SK-N-SH (cell line): ENCODE measurements around the gene DQX1. TPM values are rescaled to one million over a fixed set of nuclear protein-coding genes. Genes with fewer than 3 reads are reported as not detected.

Experiments used
- CTCF ChIA-PET: fragments of 300-600, 350-600 bp; formaldehyde crosslinking; extraction: SDS; loops from one replicate; lab custom pipeline; 2021; lab: Yijun Ruan, JAX
- POLR2A ChIA-PET: fragments of 350-600 bp; sonication (Branson Sonifier 250); formaldehyde crosslinking; extraction: SDS; loops from one replicate; lab custom pipeline; 2020; ENCODE audit warnings: antibody characterized with exemption, inconsistent platforms; lab: Yijun Ruan, JAX
- DNase-seq: peaks from one replicate; pipeline ENCODE4 v3.0.0; 2012
- H2AFZ ChIP-seq: fragments of 200-600 bp; sonication (generic); 2 replicates; pipeline ENCODE4 v1.8.1; 2016; ENCODE audit warnings: antibody characterized with exemption, mild to moderate bottlenecking, low read depth
- H3F3A ChIP-seq: fragments of 200-600 bp; sonication (generic); replicated peaks from 2 replicates; pipeline ENCODE3; 2016; ENCODE audit warnings: antibody characterized with exemption, mild to moderate bottlenecking; ENCODE audit not compliant: insufficient read depth
- H3K27ac ChIP-seq, 2 experiments: fragments of 200-500 bp in 1 of 2; fragments of 200-600 bp in 1 of 2; sonication (Bioruptor generic) in 1 of 2; sonication (generic), shearing (Covaris generic) in 1 of 2; 2 replicates each; pipeline versions ENCODE4 v1.5.1 to v1.6.1; 2014 to 2016; ENCODE audit warnings: low read depth in 2 of 2, inconsistent platforms in 1 of 2, low read length in 1 of 2, mild to moderate bottlenecking in 1 of 2, mixed read lengths in 1 of 2
- H3K27me3 ChIP-seq: fragments of 200-600 bp; sonication (generic), shearing (Covaris generic); 2 replicates; pipeline ENCODE4 v1.6.1; 2016; ENCODE audit warnings: mixed run types; ENCODE audit not compliant: insufficient read depth
- H3K36me3 ChIP-seq, 2 experiments: fragments of 200-500 bp in 1 of 2; fragments of 200-600 bp in 1 of 2; sonication (Bioruptor generic) in 1 of 2; sonication (generic) in 1 of 2; replicated peaks in 1 of 2; 2 replicates each; pipeline versions ENCODE3 to v1.5.1; 2014 to 2016; ENCODE audit warnings: low read length in 1 of 2, mild to moderate bottlenecking in 1 of 2; ENCODE audit not compliant: insufficient read depth in 2 of 2, control insufficient read depth in 1 of 2
- H3K4me1 ChIP-seq, 2 experiments: fragments of 200-500 bp in 1 of 2; fragments of 200-600 bp in 1 of 2; sonication (Bioruptor generic) in 1 of 2; sonication (generic), shearing (Covaris generic) in 1 of 2; 2 replicates each; pipeline versions ENCODE4 v1.5.1 to v1.6.1; 2014 to 2016; ENCODE audit warnings: low read depth in 1 of 2, low read length in 1 of 2, mixed run types in 1 of 2; ENCODE audit not compliant: insufficient read depth in 2 of 2, control insufficient read depth in 1 of 2
- H3K4me2 ChIP-seq: fragments of 200-600 bp; sonication (generic), shearing (Covaris generic); 2 replicates; pipeline ENCODE4 v1.6.1; 2017; ENCODE audit warnings: mixed run types
- H3K4me3 ChIP-seq, 2 experiments: fragments of 200-500 bp in 1 of 2; fragments of 200-600 bp in 1 of 2; sonication (Bioruptor generic) in 1 of 2; sonication (generic), shearing (Covaris generic) in 1 of 2; 2 replicates each; pipeline versions ENCODE4 v1.5.1 to v1.8.1; 2014 to 2016; ENCODE audit warnings: low read depth in 2 of 2, inconsistent platforms in 1 of 2, low read length in 1 of 2, mild to moderate bottlenecking in 1 of 2, mixed read lengths in 1 of 2, moderate library complexity in 1 of 2
- H3K79me2 ChIP-seq: fragments of 200-600 bp; sonication (generic); 2 replicates; pipeline ENCODE4 v1.8.1; 2017; ENCODE audit warnings: mild to moderate bottlenecking; ENCODE audit not compliant: insufficient read depth
- H3K9ac ChIP-seq: fragments of 200-600 bp; sonication (generic); 2 replicates; pipeline ENCODE4 v1.6.1; 2017; ENCODE audit warnings: mixed run types
- H3K9me2 ChIP-seq: fragments of 200-600 bp; sonication (generic); 2 replicates; pipeline ENCODE4 v1.6.1; 2017; ENCODE audit warnings: mixed run types
- H3K9me3 ChIP-seq: fragments of 200-600 bp; sonication (generic); 2 replicates; pipeline ENCODE4 v1.6.1; 2017; ENCODE audit warnings: mixed run types, mild to moderate bottlenecking, moderate library complexity
- H4K20me1 ChIP-seq: fragments of 200-600 bp; sonication (generic); 2 replicates; pipeline ENCODE4 v1.6.1; 2017; ENCODE audit warnings: mild to moderate bottlenecking, mixed run types; ENCODE audit not compliant: insufficient read depth
- CHD2 ChIP-seq: fragments of 150-350 bp; IDR thresholded peaks from 2 replicates; pipeline ENCODE4 v1.6.1; 2018; ENCODE audit warnings: low read length; ENCODE audit not compliant: partially characterized antibody
- CTCF ChIP-seq: fragments of 200-600 bp; sonication (generic); IDR thresholded peaks from 2 replicates; pipeline ENCODE4 v1.6.1; 2017; ENCODE audit warnings: antibody characterized with exemption, mild to moderate bottlenecking, moderate library complexity
- ELF1 ChIP-seq: IDR thresholded peaks from 2 replicates; pipeline ENCODE4 v1.4.0; 2012
- EP300 ChIP-seq, 2 experiments: IDR thresholded peaks; 2 replicates each; pipeline versions ENCODE4 v1.4.0 to v1.6.1; 2012; ENCODE audit warnings: borderline replicate concordance in 1 of 2, low read depth in 1 of 2, low read length in 1 of 2
- EZH2phosphoT487 ChIP-seq: fragments of 200-600 bp; sonication (generic); IDR thresholded peaks from 2 replicates; pipeline ENCODE4 v1.6.1; 2017; ENCODE audit warnings: low read depth, mixed run types, mild to moderate bottlenecking, antibody characterized with exemption, moderate library complexity, borderline replicate concordance
- FOXJ3 ChIP-seq: sonication (generic); formaldehyde crosslinking; IDR thresholded peaks from 2 replicates; pipeline ENCODE4 v1.5.1; 2020; ENCODE audit warnings: mild to moderate bottlenecking, missing genetic modification reagents
- GATA2 ChIP-seq: sonication (generic); formaldehyde crosslinking; IDR thresholded peaks from 2 replicates; pipeline ENCODE4 v1.5.0; 2020; ENCODE audit warnings: mild to moderate bottlenecking, missing genetic modification reagents
- IRF3 ChIP-seq: fragments of 150-350 bp; IDR thresholded peaks from 2 replicates; pipeline ENCODE4 v1.6.1; 2016; ENCODE audit warnings: mild to moderate bottlenecking, low read depth, low read length
- MAX ChIP-seq: IDR thresholded peaks from 2 replicates; pipeline ENCODE4 v1.4.0; 2012; ENCODE audit warnings: low read depth
- MXI1 ChIP-seq: IDR thresholded peaks from 2 replicates; pipeline ENCODE4 v1.6.1; 2012; ENCODE audit warnings: mild to moderate bottlenecking, low read depth, low read length, improper control_type of control experiment
- RXRA ChIP-seq: IDR thresholded peaks from 2 replicates; pipeline ENCODE4 v1.4.0; 2012; ENCODE audit warnings: low read depth, mild to moderate bottlenecking, borderline replicate concordance
- SIN3A ChIP-seq: IDR thresholded peaks from 2 replicates; pipeline ENCODE4 v1.6.1; 2012; ENCODE audit warnings: low read depth, mild to moderate bottlenecking, low read length, moderate library complexity, borderline replicate concordance
- SMC3 ChIP-seq: IDR thresholded peaks from 2 replicates; pipeline ENCODE4 v1.6.1; 2012; ENCODE audit warnings: low read depth, low read length, improper control_type of control experiment
- WGBS: methylation state at CpG from one replicate; pipeline ENCODE4 v1.1.6; 2017; ENCODE audit warnings: low lambda C conversion rate; 5-methylcytosine and 5-hydroxymethylcytosine counted together
- polyA plus RNA-seq, 3 experiments: library from polyadenylated mRNA; depleted of rRNA; stranded (reverse); fragments of >200 nt; gene quantifications; 2 replicates each; pipeline ENCODE4 v1.2.3, GENCODE V29; 2012
- TF ChIP-seq, protein P1 (sequence below): IDR thresholded peaks from 2 replicates; pipeline ENCODE4; 2012
- TF ChIP-seq, protein P2 (sequence below): fragments of 150-350 bp; IDR thresholded peaks from 2 replicates; pipeline ENCODE4 v1.6.1; 2017; ENCODE audit warnings: antibody characterized with exemption, low read length, low read depth, borderline replicate concordance

DQX1 gene
- polyA plus RNA-seq, 1 of the 3 experiments (the other 2 are of a cell fraction) = 1.6 TPM

GRCh38 chr2:74530239-74531187, 4.5 kb upstream of the DQX1 start:
- H3K9me3 ChIP-seq = no peaks in the 10 kb centered on the region
- H3K36me3 ChIP-seq = peaks cover 32 to 51% of the 10 kb centered on the region in 2 experiments
- no peaks in the 10 kb centered on the region for H3K27me3 ChIP-seq
- peaks cover 45% of the 10 kb centered on the region for H3K79me2 ChIP-seq
- H3K4me2 ChIP-seq = peak overlapping the region; percentile 85
- peak overlapping the region; percentile 83 to 99 for H3K4me3 ChIP-seq
- peak; percentile 77 for DNase-seq
- peak overlapping the region; percentile 88 for H3K9ac ChIP-seq
- CTCF ChIA-PET = interaction anchor here (0.9 to 7.8 kb wide), 11 partner anchors 12 to 108 kb away, joined by 3 to 102 read pairs (median 12); partner anchors contain the start of genes CCDC142, LBX2, MRPL53 and PCGF1
- POLR2A ChIA-PET = interaction anchor here (0.7 to 2.9 kb wide), 15 partner anchors 9 to 139 kb away, joined by 3 to 13 read pairs (median 5); partner anchors contain the start of genes CCDC142, INO80B, MRPL53 and PCGF1
- no peaks in the 10 kb centered on the region for H4K20me1 ChIP-seq
- H3K4me1 ChIP-seq = peaks cover 13 to 24% of the 10 kb centered on the region in 2 experiments
- no peaks in the 10 kb centered on the region for H3K9me2 ChIP-seq
- H2AFZ ChIP-seq = peak overlapping the region; percentile 83
- 10% methylated on average over 26 of the region's 54 CpGs for WGBS
- peak overlapping the region; percentile 52 to 87 for H3K27ac ChIP-seq
- H3F3A ChIP-seq = peaks cover 18% of the 10 kb centered on the region
- TF ChIP-seq MAX (peak; percentile 77; the same call in 1 of the 2 replicates), CHD2 (peak; percentile 4), MXI1 (peak; percentile 81), SIN3A (peak; percentile 13; the same call in 1 of the 2 replicates)
- TF ChIP-seq, protein P1, sequence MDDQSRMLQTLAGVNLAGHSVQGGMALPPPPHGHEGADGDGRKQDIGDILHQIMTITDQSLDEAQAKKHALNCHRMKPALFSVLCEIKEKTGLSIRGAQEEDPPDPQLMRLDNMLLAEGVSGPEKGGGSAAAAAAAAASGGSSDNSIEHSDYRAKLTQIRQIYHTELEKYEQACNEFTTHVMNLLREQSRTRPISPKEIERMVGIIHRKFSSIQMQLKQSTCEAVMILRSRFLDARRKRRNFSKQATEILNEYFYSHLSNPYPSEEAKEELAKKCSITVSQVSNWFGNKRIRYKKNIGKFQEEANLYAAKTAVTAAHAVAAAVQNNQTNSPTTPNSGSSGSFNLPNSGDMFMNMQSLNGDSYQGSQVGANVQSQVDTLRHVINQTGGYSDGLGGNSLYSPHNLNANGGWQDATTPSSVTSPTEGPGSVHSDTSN = no peak
- TF ChIP-seq, protein P2, sequence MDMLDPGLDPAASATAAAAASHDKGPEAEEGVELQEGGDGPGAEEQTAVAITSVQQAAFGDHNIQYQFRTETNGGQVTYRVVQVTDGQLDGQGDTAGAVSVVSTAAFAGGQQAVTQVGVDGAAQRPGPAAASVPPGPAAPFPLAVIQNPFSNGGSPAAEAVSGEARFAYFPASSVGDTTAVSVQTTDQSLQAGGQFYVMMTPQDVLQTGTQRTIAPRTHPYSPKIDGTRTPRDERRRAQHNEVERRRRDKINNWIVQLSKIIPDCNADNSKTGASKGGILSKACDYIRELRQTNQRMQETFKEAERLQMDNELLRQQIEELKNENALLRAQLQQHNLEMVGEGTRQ = no peak

DNA sequence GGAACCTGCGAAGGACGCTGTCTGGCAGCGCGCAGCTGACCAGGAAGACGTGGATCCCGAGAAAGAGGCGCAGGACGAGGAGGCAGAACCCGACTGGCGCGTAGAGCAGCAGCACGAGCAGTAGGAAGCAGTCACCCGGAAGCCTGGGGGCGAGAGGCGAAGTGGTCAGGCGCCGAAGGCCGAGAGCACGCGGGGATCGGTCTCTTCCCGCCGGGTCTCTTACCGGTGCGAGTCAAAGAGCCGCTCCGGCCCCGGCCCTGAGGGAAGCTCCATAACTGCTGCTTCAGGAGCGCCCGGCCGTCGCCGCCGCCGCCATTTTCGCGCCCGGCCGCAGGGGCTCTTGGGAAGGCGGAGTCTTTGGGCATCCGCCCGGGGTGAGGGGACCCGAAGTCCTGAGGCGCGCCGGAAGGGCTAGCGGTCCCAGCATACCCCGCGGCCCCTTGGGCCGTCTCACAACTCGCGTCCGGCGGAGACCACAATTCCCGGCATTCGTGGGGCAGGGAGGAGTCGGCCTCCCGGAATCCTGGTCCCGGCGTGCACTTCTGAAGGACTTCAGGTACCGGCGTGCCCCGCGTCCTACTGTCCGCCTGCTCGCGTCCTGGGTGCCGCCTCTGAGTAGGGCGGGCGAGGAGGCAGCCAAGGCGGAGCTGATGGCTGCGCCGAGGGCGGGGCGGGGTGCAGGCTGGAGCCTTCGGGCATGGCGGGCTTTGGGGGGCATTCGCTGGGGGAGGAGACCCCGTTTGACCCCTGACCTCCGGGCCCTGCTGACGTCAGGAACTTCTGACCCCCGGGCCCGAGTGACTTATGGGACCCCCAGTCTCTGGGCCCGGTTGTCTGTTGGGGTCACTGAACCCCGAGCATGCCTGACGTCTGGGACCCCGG, 3.6 kb upstream of the DQX1 start, which contains the start of the genes AUP1 and HTRA2:
Gene AUP1, minus strand, starts transcription at position 350 of the 882 bp plus-strand sequence. Its CDS starts 77 bp downstream, at position 273.
Gene HTRA2, plus strand, starts transcription at position 577 of the 882 bp plus-strand sequence. Its CDS starts 74 bp downstream, at position 651.
- Histone ChIP-seq H3K4me2 (peak within 1 kb of the TSS; percentile 90), H3K9me3 (no peaks in the 10 kb centered on the region), H3K27ac (peak within 1 kb of the TSS; percentile 68 to 92), H3K79me2 (peaks cover 45% of the 10 kb centered on the region), H2AFZ (peak within 1 kb of the TSS; percentile 83), H3K4me1 (peaks cover 13 to 24% of the 10 kb centered on the region in 2 experiments), H4K20me1 (no peaks in the 10 kb centered on the region), H3K9me2 (no peaks in the 10 kb centered on the region), H3K36me3 (peaks cover 27 to 51% of the 10 kb centered on the region in 2 experiments), H3K9ac (peak within 1 kb of the TSS; percentile 90), H3F3A (peaks cover 18% of the 10 kb centered on the region), H3K27me3 (no peaks in the 10 kb centered on the region), H3K4me3 (peak within 1 kb of the TSS; percentile 83 to 99)
- WGBS = 1% methylated on average over 30 of the region's 87 CpGs
- POLR2A ChIA-PET = interaction anchor here (0.7 to 2.5 kb wide), 10 partner anchors 9 to 75 kb away, joined by 4 to 13 read pairs (median 5); partner anchors contain the start of genes CCDC142, INO80B, MRPL53 and PCGF1
- peak; percentile 98 for DNase-seq
- CTCF ChIA-PET = interaction anchor here (0.9 to 7.8 kb wide), 8 partner anchors 15 to 65 kb away, joined by 3 to 102 read pairs (median 10); partner anchors contain the start of genes CCDC142, LBX2, PCGF1 and TLX2
- TF ChIP-seq SMC3 = no peak
- no peak for TF ChIP-seq RXRA
- TF ChIP-seq EZH2phosphoT487 = no peak
- TF ChIP-seq SIN3A = peak; percentile 59; the same call in 1 of the 2 replicates
- no peak for TF ChIP-seq GATA2 (CRISPR knock-in tag)
- TF ChIP-seq CTCF = no peak
- TF ChIP-seq EP300 (IDR thresholded peaks at IDR 0.05; ENCODE audit: borderline replicate concordance in 1 of 2, low read depth in 1 of 2, low read length in 1 of 2) = no peak
- TF ChIP-seq IRF3 = no peak
- TF ChIP-seq FOXJ3 (CRISPR knock-in tag) = no peak; the same call in 1 of the 2 replicates
- TF ChIP-seq ELF1 = peak; percentile 91
